Kidney capillary endothelial cell (primary cell): Measurements from ENCODE around the gene TXK.
A peak's percentile ranks its signal among the peaks of the same experiment; 100 is the strongest.
"Not testable (repeated sequence)": the region's sequence is repeated elsewhere in the genome, so short reads cannot be mapped to it uniquely, and the experiment has no call there.

Experiments used
- DNase-seq: peaks from one replicate; pipeline ENCODE4 v3.0.0-alpha.2; 2018; ENCODE audit warnings: low spot score

Gene TXK

GRCh38 chr4:48134081-48134480 is at the start of gene TXK:
TSS of gene TXK (minus strand) at chr4:48134250. CDS start at chr4:48134170, 80 bp downstream.
- no peak for DNase-seq

- DNase-seq, result no peak
Measured at GRCh38 chr4:48180234-48180633, 46.2 kb upstream of the TXK start.

GRCh38 chr4:48178931-48179330 is 44.9 kb upstream of the TXK start:
- DNase-seq, result no peak

GRCh38 chr4:48175806-48176205 is 41.8 kb upstream of the TXK start:
- DNase-seq, result peak; percentile 4

GRCh38 chr4:48175328-48175727 is 41.3 kb upstream of the TXK start:
- DNase-seq, result no peak

GRCh38 chr4:48173056-48173991 is 39.3 kb upstream of the TXK start:
- no peak for DNase-seq

GRCh38 chr4:48172651-48173050 is 38.6 kb upstream of the TXK start:
- no peak for DNase-seq

- DNase-seq, result no peak
Measured at GRCh38 chr4:48169636-48170035, 35.6 kb upstream of the TXK start.

- DNase-seq, result no peak
Measured at GRCh38 chr4:48167538-48168263, 33.7 kb upstream of the TXK start.

GRCh38 chr4:48164561-48164960 is 30.5 kb upstream of the TXK start:
- not testable (repeated sequence) for DNase-seq

- no peak for DNase-seq
Measured at GRCh38 chr4:48163746-48164145, 29.7 kb upstream of the TXK start.

GRCh38 chr4:48162162-48162561 is 28.1 kb upstream of the TXK start:
- no peak for DNase-seq

- no peak for DNase-seq
Measured at GRCh38 chr4:48157271-48157670, 23.2 kb upstream of the TXK start.

- DNase-seq, result no peak
Measured at GRCh38 chr4:48156423-48156822, 22.4 kb upstream of the TXK start.

GRCh38 chr4:48153791-48154550 is 19.9 kb upstream of the TXK start:
- no peak for DNase-seq

- DNase-seq, result no peak
Measured at GRCh38 chr4:48152259-48152658, 18.2 kb upstream of the TXK start.

GRCh38 chr4:48149827-48150370 is 15.8 kb upstream of the TXK start:
- DNase-seq, result no peak

GRCh38 chr4:48147621-48148020 is 13.6 kb upstream of the TXK start:
- no peak for DNase-seq

GRCh38 chr4:48141048-48141447 is 7.0 kb upstream of the TXK start:
- peak; percentile 73 for DNase-seq

GRCh38 chr4:48139691-48140090 is 5.6 kb upstream of the TXK start:
- peak; percentile 52 for DNase-seq

- no peak for DNase-seq
Measured at GRCh38 chr4:48138936-48139335, 4.9 kb upstream of the TXK start.

GRCh38 chr4:48138511-48138910 is 4.5 kb upstream of the TXK start:
- DNase-seq, result no peak
